MM.1S (cell line): Measurements from ENCODE around the gene ITGA2.

Experiments
- DNase-seq: peaks from one replicate; pipeline ENCODE4 v3.0.0-alpha.2; 2015
- H2AFZ ChIP-seq: fragments of 300-600 bp; sonication (generic); 2 replicates; pipeline ENCODE4 v1.6.0; 2016; ENCODE audit warnings: antibody characterized with exemption, low read length
- H3F3A ChIP-seq: fragments of 300-600 bp; sonication (generic); 2 replicates; pipeline ENCODE4 v1.6.1; 2016; ENCODE audit warnings: mild to moderate bottlenecking, antibody characterized with exemption, low read length, moderate library complexity, mixed read lengths; ENCODE audit not compliant: insufficient read depth
- H3K27ac ChIP-seq: fragments of 300-600 bp; sonication (generic); 2 replicates; pipeline ENCODE4 v1.5.1; 2016; ENCODE audit warnings: mild to moderate bottlenecking, low read length
- H3K27me3 ChIP-seq: fragments of 300-600 bp; sonication (generic); replicated peaks from 2 replicates; pipeline ENCODE4 v1.6.0; 2016; ENCODE audit warnings: low read length; ENCODE audit not compliant: insufficient read depth
- H3K36me3 ChIP-seq: fragments of 300-600 bp; sonication (generic); replicated peaks from 2 replicates; pipeline ENCODE4 v1.6.1; 2016; ENCODE audit warnings: mild to moderate bottlenecking, low read length, mixed read lengths; ENCODE audit not compliant: insufficient read depth
- H3K4me1 ChIP-seq: fragments of 300-600 bp; sonication (generic); 2 replicates; pipeline ENCODE4 v1.6.1; 2016; ENCODE audit warnings: low read length, mixed read lengths
- H3K4me2 ChIP-seq: fragments of 300-600 bp; sonication (generic); 2 replicates; pipeline ENCODE4 v1.6.0; 2016; ENCODE audit warnings: low read depth, low read length
- H3K4me3 ChIP-seq: fragments of 300-600 bp; sonication (generic); 2 replicates; pipeline ENCODE4 v1.5.1; 2016; ENCODE audit warnings: low read length, mixed read lengths
- H3K79me2 ChIP-seq: fragments of 300-600 bp; sonication (generic); 2 replicates; pipeline ENCODE4 v1.6.1; 2016; ENCODE audit warnings: mixed run types, low read length, mixed read lengths
- H3K9ac ChIP-seq: fragments of 300-600 bp; sonication (generic); 2 replicates; pipeline ENCODE4 v1.6.1; 2016; ENCODE audit warnings: low read length, mixed read lengths
- H3K9me2 ChIP-seq: fragments of 300-600 bp; sonication (generic); replicated peaks from 2 replicates; pipeline ENCODE4 v1.6.1; 2016; ENCODE audit warnings: mild to moderate bottlenecking, low read length, mixed read lengths; ENCODE audit not compliant: insufficient read depth
- H3K9me3 ChIP-seq: fragments of 300-600 bp; sonication (generic); replicated peaks from 2 replicates; pipeline ENCODE4 v1.6.1; 2016; ENCODE audit warnings: mild to moderate bottlenecking, low read length, mixed read lengths; ENCODE audit not compliant: insufficient read depth
- H4K20me1 ChIP-seq: fragments of 300-600 bp; sonication (generic); 2 replicates; pipeline ENCODE4 v1.6.1; 2016; ENCODE audit warnings: mild to moderate bottlenecking, low read length, moderate library complexity, mixed read lengths; ENCODE audit not compliant: insufficient read depth
- EZH2 ChIP-seq: fragments of 300-600 bp; sonication (generic); optimal IDR thresholded peaks from 2 replicates; pipeline ENCODE3; 2017; ENCODE audit warnings: low read depth, mild to moderate bottlenecking, antibody characterized with exemption, low read length, mixed read lengths
- EZH2phosphoT487 ChIP-seq: fragments of 300-600 bp; sonication (generic); IDR thresholded peaks from 2 replicates; pipeline ENCODE4 v1.6.1; 2018; ENCODE audit warnings: antibody characterized with exemption, low read length
- TF ChIP-seq, protein P1 (sequence below): fragments of 300-600 bp; sonication (generic); IDR thresholded peaks from 2 replicates; pipeline ENCODE4 v1.5.1; 2016; ENCODE audit warnings: antibody characterized with exemption, low read length, mixed read lengths

Gene ITGA2

DNA sequence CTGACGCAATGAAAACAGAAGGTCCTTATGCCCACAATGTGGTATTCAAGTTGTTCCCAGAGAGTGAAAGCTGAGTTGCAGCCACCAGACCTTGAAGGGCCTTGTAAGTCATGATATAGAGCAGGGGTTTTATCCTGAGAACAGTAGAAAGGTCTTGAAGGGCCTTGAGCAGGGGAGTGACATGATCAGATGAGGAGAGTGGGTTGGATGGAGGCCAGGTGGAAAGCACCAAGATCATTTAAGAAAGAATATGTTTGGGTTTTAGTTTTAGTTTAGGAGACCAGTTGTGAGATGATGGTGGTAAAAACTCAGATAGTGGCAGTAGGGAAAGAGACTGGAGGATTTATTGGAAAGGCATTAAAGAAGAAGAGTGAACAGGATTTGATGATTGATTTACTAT, 5.9 kb downstream of the ITGA2 start:
- no peaks in the 10 kb centered on the region for H3F3A ChIP-seq
- no peaks in the 10 kb centered on the region for H3K9me2 ChIP-seq
- no peaks in the 10 kb centered on the region for H3K27me3 ChIP-seq
- H3K4me2 ChIP-seq = no peak overlapping the region
- H3K9me3 ChIP-seq = no peaks in the 10 kb centered on the region
- no peak overlapping the region for H3K9ac ChIP-seq
- no peak for DNase-seq
- no peak for TF ChIP-seq EZH2
- TF ChIP-seq, protein P1, sequence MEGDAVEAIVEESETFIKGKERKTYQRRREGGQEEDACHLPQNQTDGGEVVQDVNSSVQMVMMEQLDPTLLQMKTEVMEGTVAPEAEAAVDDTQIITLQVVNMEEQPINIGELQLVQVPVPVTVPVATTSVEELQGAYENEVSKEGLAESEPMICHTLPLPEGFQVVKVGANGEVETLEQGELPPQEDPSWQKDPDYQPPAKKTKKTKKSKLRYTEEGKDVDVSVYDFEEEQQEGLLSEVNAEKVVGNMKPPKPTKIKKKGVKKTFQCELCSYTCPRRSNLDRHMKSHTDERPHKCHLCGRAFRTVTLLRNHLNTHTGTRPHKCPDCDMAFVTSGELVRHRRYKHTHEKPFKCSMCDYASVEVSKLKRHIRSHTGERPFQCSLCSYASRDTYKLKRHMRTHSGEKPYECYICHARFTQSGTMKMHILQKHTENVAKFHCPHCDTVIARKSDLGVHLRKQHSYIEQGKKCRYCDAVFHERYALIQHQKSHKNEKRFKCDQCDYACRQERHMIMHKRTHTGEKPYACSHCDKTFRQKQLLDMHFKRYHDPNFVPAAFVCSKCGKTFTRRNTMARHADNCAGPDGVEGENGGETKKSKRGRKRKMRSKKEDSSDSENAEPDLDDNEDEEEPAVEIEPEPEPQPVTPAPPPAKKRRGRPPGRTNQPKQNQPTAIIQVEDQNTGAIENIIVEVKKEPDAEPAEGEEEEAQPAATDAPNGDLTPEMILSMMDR = no peak
- TF ChIP-seq EZH2phosphoT487 = no peak
- H2AFZ ChIP-seq = no peak overlapping the region
- no peak overlapping the region for H3K4me3 ChIP-seq
- no peaks in the 10 kb centered on the region for H3K79me2 ChIP-seq
- H3K4me1 ChIP-seq = no peaks in the 10 kb centered on the region
- no peaks in the 10 kb centered on the region for H3K36me3 ChIP-seq
- H4K20me1 ChIP-seq = no peaks in the 10 kb centered on the region
- no peak overlapping the region for H3K27ac ChIP-seq

DNA sequence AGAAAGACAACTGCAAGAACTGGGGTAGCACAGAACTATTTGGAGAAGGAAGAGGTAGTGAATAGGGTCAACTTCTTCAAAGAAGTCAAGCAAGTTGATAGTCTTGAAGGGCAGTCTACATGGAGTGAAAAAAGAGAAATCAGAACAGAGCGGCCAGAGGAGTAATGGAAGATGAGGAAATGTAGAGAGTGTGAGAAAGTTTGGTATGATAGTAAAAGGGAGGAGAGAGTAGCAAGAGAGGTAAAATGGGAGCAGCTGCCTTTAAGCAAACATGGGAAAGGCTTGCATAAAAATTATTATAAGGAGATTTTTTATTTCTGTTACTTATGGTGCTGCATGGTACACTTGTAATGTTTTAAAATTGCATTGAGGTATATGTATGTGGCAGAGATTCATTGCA, 6.8 kb downstream of the ITGA2 start:
- Histone ChIP-seq H3K27ac (no peak overlapping the region), H4K20me1 (no peaks in the 10 kb centered on the region), H3K9me3 (no peaks in the 10 kb centered on the region), H3K4me3 (no peak overlapping the region), H3K79me2 (no peaks in the 10 kb centered on the region), H3K36me3 (no peaks in the 10 kb centered on the region), H3F3A (no peaks in the 10 kb centered on the region), H3K4me2 (no peak overlapping the region), H3K4me1 (no peaks in the 10 kb centered on the region), H3K9me2 (no peaks in the 10 kb centered on the region), H3K9ac (no peak overlapping the region), H3K27me3 (no peaks in the 10 kb centered on the region), H2AFZ (no peak overlapping the region)
- TF ChIP-seq, protein P1 = no peak
- TF ChIP-seq EZH2 = no peak
- no peak for TF ChIP-seq EZH2phosphoT487
- DNase-seq = no peak

DNA sequence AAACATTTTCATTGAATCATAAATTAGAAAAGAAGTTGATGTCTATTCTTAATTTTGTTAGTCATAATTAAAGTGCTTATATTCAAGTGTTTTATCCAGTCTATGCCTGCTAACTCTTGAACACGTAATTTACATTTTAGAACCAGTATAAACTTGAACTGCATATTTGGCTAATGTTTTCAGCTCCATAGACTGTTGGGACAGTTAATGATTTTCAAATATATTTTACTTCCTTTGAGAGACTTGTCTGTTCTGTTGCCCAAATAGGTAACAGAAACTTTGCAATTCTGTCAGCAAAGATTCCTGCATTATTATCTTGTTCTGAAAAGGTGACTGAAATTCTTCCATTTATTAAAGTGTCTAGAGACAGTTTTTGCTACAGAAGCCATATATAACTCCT, 7.8 kb downstream of the ITGA2 start:
- H3K4me3 ChIP-seq = no peak overlapping the region
- H3K27me3 ChIP-seq = no peaks in the 10 kb centered on the region
- DNase-seq = no peak
- H3K36me3 ChIP-seq = no peaks in the 10 kb centered on the region
- no peaks in the 10 kb centered on the region for H3K9me2 ChIP-seq
- no peak overlapping the region for H3K9ac ChIP-seq
- no peaks in the 10 kb centered on the region for H4K20me1 ChIP-seq
- no peak overlapping the region for H3K27ac ChIP-seq
- H2AFZ ChIP-seq = no peak overlapping the region
- TF ChIP-seq EZH2 (no peak), EZH2phosphoT487 (no peak)
- TF ChIP-seq, protein P1 = no peak
- H3F3A ChIP-seq = no peaks in the 10 kb centered on the region
- H3K4me1 ChIP-seq = no peaks in the 10 kb centered on the region
- no peak overlapping the region for H3K4me2 ChIP-seq
- no peaks in the 10 kb centered on the region for H3K9me3 ChIP-seq
- no peaks in the 10 kb centered on the region for H3K79me2 ChIP-seq

DNA sequence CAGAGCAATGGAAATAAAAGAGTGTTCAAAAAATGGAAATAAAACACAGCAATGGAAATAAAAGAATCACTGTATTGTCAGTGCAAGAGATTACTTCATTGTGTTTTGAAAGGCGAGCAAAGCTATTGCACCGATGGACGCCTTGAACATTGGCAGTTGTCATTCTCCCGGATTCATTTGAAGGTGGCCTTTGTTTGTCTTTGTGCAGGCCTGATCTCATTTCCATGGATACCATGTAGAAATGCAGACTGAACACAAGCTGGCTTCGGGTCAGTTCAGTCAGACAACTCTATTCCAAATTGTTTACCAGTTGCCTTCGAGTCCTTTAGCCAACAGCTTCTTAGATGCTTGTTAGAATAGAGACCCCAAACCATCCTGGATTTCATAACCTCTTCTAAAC, 8.3 kb downstream of the ITGA2 start:
- Histone ChIP-seq H3K4me3 (no peak overlapping the region), H4K20me1 (no peaks in the 10 kb centered on the region), H3K9ac (no peak overlapping the region), H3K36me3 (no peaks in the 10 kb centered on the region), H3K79me2 (no peaks in the 10 kb centered on the region), H3K9me3 (no peaks in the 10 kb centered on the region), H3F3A (no peaks in the 10 kb centered on the region), H3K27ac (no peak overlapping the region), H2AFZ (no peak overlapping the region), H3K4me2 (no peak overlapping the region), H3K27me3 (no peaks in the 10 kb centered on the region), H3K4me1 (no peaks in the 10 kb centered on the region), H3K9me2 (no peaks in the 10 kb centered on the region)
- TF ChIP-seq EZH2phosphoT487 (no peak), EZH2 (no peak)
- TF ChIP-seq, protein P1 = no peak
- DNase-seq = no peak
